Heart right ventricle (tissue), 16 donors: ENCODE data around the gene SLC39A5. TPM values are rescaled to one million over a fixed set of nuclear protein-coding genes. Genes with fewer than 3 reads are reported as not detected.

Experiments
- ATAC-seq, 8 donors: fragments of 200-7000 bp; cut with Tn5 transposase; one replicate each; pipeline ENCODE4 v1.9.1; 2020; ENCODE audit warnings: mild to moderate bottlenecking in 8 of 8, moderate library complexity in 8 of 8, moderate number of reproducible peaks in 1 of 8
- DNase-seq, 2 donors: peaks; one replicate each; pipeline ENCODE4 v3.0.0-alpha.2; 2020
- H3K27ac ChIP-seq, 10 donors: fragments of 200-600 bp; sonication (generic) in 2 of 10; one replicate each; pipeline versions ENCODE4 v1.5.0 to v1.8.0; 2020 to 2022; ENCODE audit warnings: mild to moderate bottlenecking in 3 of 10
- H3K27me3 ChIP-seq, 7 donors: fragments of 200-600 bp; one replicate each; pipeline ENCODE4 v1.8.0; 2021 to 2022; ENCODE audit warnings: mild to moderate bottlenecking in 2 of 7
- H3K36me3 ChIP-seq, 9 donors: fragments of 200-600 bp; sonication (generic) in 1 of 9; one replicate each; pipeline versions ENCODE4 v1.5.0 to v1.8.0; 2020 to 2022; ENCODE audit warnings: mild to moderate bottlenecking in 2 of 9
- H3K4me1 ChIP-seq, 9 donors: fragments of 200-600 bp; sonication (generic) in 1 of 9; one replicate each; pipeline versions ENCODE4 v1.5.0 to v1.8.0; 2020 to 2022; ENCODE audit warnings: mild to moderate bottlenecking in 4 of 9
- H3K4me3 ChIP-seq, 10 donors: fragments of 200-600 bp; sonication (generic) in 2 of 10; one replicate each; pipeline versions ENCODE4 v1.5.0 to v1.8.0; 2020 to 2022; ENCODE audit warnings: mild to moderate bottlenecking in 7 of 10, moderate library complexity in 2 of 10
- H3K9me3 ChIP-seq, 11 donors: fragments of 200-600 bp in 10 of 11; sonication (generic) in 2 of 11; one replicate each; pipeline versions ENCODE4 v1.5.0 to v1.8.0; 2013 to 2022; ENCODE audit warnings: mild to moderate bottlenecking in 2 of 11, control low read depth in 1 of 11, moderate library complexity in 1 of 11
- CTCF ChIP-seq, 9 donors: fragments of 200-600 bp; sonication (generic) in 2 of 9; IDR thresholded peaks; one replicate each; pipeline versions ENCODE4 v1.5.0 to v1.8.0; 2021 to 2022; ENCODE audit warnings: antibody characterized with exemption in 9 of 9, mild to moderate bottlenecking in 5 of 9, moderate library complexity in 1 of 9
- WGBS, 2 donors: extraction: QIAGEN DNeasy Blood & Tissue Kit; methylation state at CpG; one replicate each; pipeline ENCODE4 v1.1.7; 2013; ENCODE audit warnings: inconsistent platforms in 1 of 2; 5-methylcytosine and 5-hydroxymethylcytosine counted together
- intact Hi-C, 10 donors: fragments of 100-400 bp; cut with DNase I; formaldehyde crosslinking; loops; one replicate each; pipeline versions ENCODE4 v1.11.1 to v1.14.2; 2022
- long read RNA-seq, 3 donors: library from polyadenylated mRNA; unstranded; transcript quantifications; one replicate each; pipeline ENCODE4 v2.0.0, GENCODE V29; 2020 to 2021
- polyA plus RNA-seq, 2 donors: library from polyadenylated mRNA; stranded (reverse); fragments of 200-250 nt; gene quantifications; one replicate each; pipeline ENCODE4 v1.2.3, GENCODE V29; 2013
- total RNA-seq, 10 donors: library from RNA; stranded (reverse); fragmentation: NEBNext Ultra II Directional in 3 of 10; extraction: Animal tissue kit (Norgen Biotek cat#: 25700) in 3 of 10; gene quantifications; one replicate each; pipeline versions ENCODE4 v1.2.1 to v1.2.4, GENCODE V29; 2021 to 2023
- donor health status: Arrhythmogenic right ventricular cardiomyopathy.
- donor health status: ischemic (EF 13 %, LVEDD 7.1; RV severe dilation, severe dysfunction).
- donor health status: healthy with polysubstance abuse.
- donor health status: DM: no; HTN: yes; CAD: no.
- donor health status: DM: no; HTN: no; CAD: no.
- donor health status: ischemic (EF 25% LVEDD 6.9; RV normal size, moderate dysfunction).
- donor health status: ischemic (EF 25% LVEDD 5.7; RV mildly dilated, moderate dysfunction).
- donor health status: healthy.
- donor health status: DM: yes; HTN: yes; CAD: no.
- donor health status: Ischemic cardiomyopathy.
- donor health status: ischemic (EF 35%, LVEDD 5.7; RV mildly dilated, moderate dysfunction).
- donor health status: nonischemic (EF 11% LVEDD 7.7; RV severe dilation, severe dysfunction).
- donor health status: DM: yes; HTN: yes; CAD: no.
- donor health status: PGD.
- donor health status: ischemic (EF 29% LVEDD 5.4; RV normal size, mild dysfunction).
- donor health status: nonischemic (EF 23%, LVEDD 6.1; RV moderate dilation, normal function).

The SLC39A5 gene
- not detected for total RNA-seq
- polyA plus RNA-seq: under 1 TPM; 0.20 to 0.59 TPM
- long read RNA-seq, donor 1, partial matches to known transcripts: 1 of 1 reads
- long read RNA-seq, donor 1, other reads (novel, unspliced or antisense): 0 of 1 reads
- long read RNA-seq, donor 2: 0 reads
- long read RNA-seq, donor 3: 0 reads

GRCh38 chr12:56229916-56230431 is at the start of gene SLC39A5:
Gene SLC39A5, plus strand, starts transcription at chr12:56230051. Its CDS starts 1,224 bp downstream, at chr12:56231275.
- TF ChIP-seq CTCF (IDR thresholded peaks at IDR 0.05): no peak
- intact Hi-C loops: no loop called here
- no peaks in the 10 kb centered on the region for H3K9me3 ChIP-seq
- no peak for ATAC-seq
- no peaks in the 10 kb centered on the region for H3K27me3 ChIP-seq
- no peak within 1 kb of the TSS for H3K27ac ChIP-seq
- H3K4me3 ChIP-seq: no peak within 1 kb of the TSS
- H3K4me1 ChIP-seq: peaks cover 0 to 6% (median 1%) of the 10 kb centered on the region in 9 donors
- H3K36me3 ChIP-seq: peaks cover 0 to 40% (median 0%) of the 10 kb centered on the region in 9 donors
- DNase-seq: no peak
- 82 to 86% methylated on average over 4 of the region's 4 CpGs for WGBS, 2 donors

- TF ChIP-seq CTCF (IDR thresholded peaks at IDR 0.05): no peak
- H3K27me3 ChIP-seq: no peaks in the 10 kb centered on the region
- H3K4me3 ChIP-seq: peak overlapping the region in 1 of 10 donors; percentile 8
- WGBS, 2 donors: 37 to 39% methylated on average over 2 of the region's 2 CpGs
- no peak for ATAC-seq
- peak overlapping the region in 1 of 10 donors; percentile 95 for H3K27ac ChIP-seq
- DNase-seq: no peak
- H3K4me1 ChIP-seq: peaks cover 6 to 34% (median 27%) of the 10 kb centered on the region in 9 donors
- intact Hi-C loops: loop anchor here in 3 of 10 donors (5.0 to 10.0 kb wide), 4 partner anchors 35 to 142 kb away; partner anchors contain the start of genes ESYT1 (in 1 of the 3), NABP2 (in 1 of the 3), RNF41 (in 1 of the 3) and RPS26 (in 1 of the 3)
- H3K9me3 ChIP-seq: no peaks in the 10 kb centered on the region
- peaks cover 0 to 54% (median 37%) of the 10 kb centered on the region in 9 donors for H3K36me3 ChIP-seq
Measured at GRCh38 chr12:56186957-56187356, 42.9 kb upstream of the SLC39A5 start.

GRCh38 chr12:56188131-56188777 is 41.6 kb upstream of the SLC39A5 start:
- no peaks in the 10 kb centered on the region for H3K27me3 ChIP-seq
- peak overlapping the region; percentile 61 to 92 (median 86) for H3K4me3 ChIP-seq
- 15 to 19% methylated on average over 10 of the region's 10 CpGs for WGBS, 2 donors
- DNase-seq: no peak
- peak overlapping the region in 9 of 10 donors; percentile 80 to 95 (median 92) for H3K27ac ChIP-seq
- intact Hi-C loops: loop anchor here in 8 of 10 donors (1.0 to 10.0 kb wide), 11 partner anchors 27 to 143 kb away; partner anchors contain the start of genes ESYT1 (in 2 of the 8), ZC3H10 (in 2 of the 8), MYL6B (in 1 of the 8) and NABP2 (in 1 of the 8)
- peaks cover 0 to 41% (median 27%) of the 10 kb centered on the region in 9 donors for H3K36me3 ChIP-seq
- H3K9me3 ChIP-seq: no peaks in the 10 kb centered on the region
- H3K4me1 ChIP-seq: peaks cover 6 to 37% (median 27%) of the 10 kb centered on the region in 9 donors
- ATAC-seq: no peak
- TF ChIP-seq CTCF (IDR thresholded peaks at IDR 0.05): no peak

GRCh38 chr12:56188778-56189098 is 41.1 kb upstream of the SLC39A5 start:
- H3K9me3 ChIP-seq: no peaks in the 10 kb centered on the region
- TF ChIP-seq CTCF (IDR thresholded peaks at IDR 0.05): no peak
- peak overlapping the region; percentile 61 to 92 (median 86) for H3K4me3 ChIP-seq
- 1 to 3% methylated on average over 15 to 17 of the region's 17 CpGs for WGBS, 2 donors
- intact Hi-C loops: loop anchor here (1.0 to 10.0 kb wide), 13 partner anchors 28 to 144 kb away; partner anchors contain the start of genes ESYT1 (in 2 of the 10), ZC3H10 (in 2 of the 10), MYL6B (in 1 of the 10) and NABP2 (in 1 of the 10)
- DNase-seq (no peak), ATAC-seq (peak in 3 of 8 donors; percentile 0 to 32 (median 1))
- H3K27me3 ChIP-seq: no peaks in the 10 kb centered on the region
- H3K4me1 ChIP-seq: peaks cover 6 to 39% (median 27%) of the 10 kb centered on the region in 9 donors
- H3K27ac ChIP-seq: peak overlapping the region; percentile 57 to 95 (median 92)
- H3K36me3 ChIP-seq: peaks cover 0 to 36% (median 23%) of the 10 kb centered on the region in 9 donors
